ENCODE data around the gene TBC1D22A.

Gene TBC1D22A

DNA sequence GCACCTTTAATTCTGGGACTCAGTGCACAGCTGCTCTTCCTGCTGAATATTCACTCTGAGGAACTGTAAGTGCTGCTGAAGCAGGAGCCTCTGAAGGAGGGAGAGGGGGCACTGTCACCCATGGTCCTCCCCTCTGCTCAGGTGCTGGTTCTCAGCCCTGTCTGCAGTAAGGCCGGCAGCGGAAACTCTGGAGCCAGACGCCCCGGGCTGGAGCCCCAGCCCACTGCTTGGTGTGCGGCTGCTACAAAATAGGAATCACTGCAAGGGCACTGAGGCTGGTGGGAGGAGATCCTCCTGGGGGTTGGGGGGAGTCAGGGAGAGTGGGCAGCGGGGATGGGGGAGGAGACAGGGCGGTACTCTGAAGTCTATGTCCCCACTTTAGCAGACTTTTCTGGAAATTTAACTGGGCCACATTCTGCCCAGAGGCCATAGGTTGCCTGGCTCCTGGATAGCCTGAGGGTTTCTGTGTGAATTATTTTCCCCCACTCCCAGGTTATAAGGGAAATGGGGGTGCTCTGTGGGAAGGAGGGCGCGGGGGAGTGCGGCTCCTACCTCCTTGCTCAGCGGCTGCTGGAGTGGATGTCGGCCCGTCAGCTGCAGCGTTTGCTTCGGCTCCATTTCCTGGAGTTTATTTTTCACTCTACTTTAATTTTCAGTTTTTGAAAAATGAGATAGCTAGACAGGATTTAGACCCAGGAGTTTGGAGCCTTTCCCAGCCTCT is 33.6 kb downstream of the TBC1D22A start:
- Histone ChIP-seq H3K36me3 (ENCODE audit: low read depth) (peaks cover 43% of the 10 kb centered on the region), H3K4me3 (ENCODE audit: severe bottlenecking) (no peak overlapping the region), H3K27me3 (ENCODE audit: insufficient read depth, poor library complexity, severe bottlenecking) (no peaks in the 10 kb centered on the region), H3K4me1 (ENCODE audit: insufficient read depth, poor library complexity, severe bottlenecking) (peaks cover 7% of the 10 kb centered on the region), H3K9me3 (ENCODE audit: severe bottlenecking) (no peaks in the 10 kb centered on the region), H3K27ac (ENCODE audit: poor library complexity, severe bottlenecking) (no peak overlapping the region)
- ATAC-seq (ENCODE audit: low read depth) (no peak), DNase-seq (ENCODE audit: low spot score) (no peak)
- TF ChIP-seq, protein P1, sequence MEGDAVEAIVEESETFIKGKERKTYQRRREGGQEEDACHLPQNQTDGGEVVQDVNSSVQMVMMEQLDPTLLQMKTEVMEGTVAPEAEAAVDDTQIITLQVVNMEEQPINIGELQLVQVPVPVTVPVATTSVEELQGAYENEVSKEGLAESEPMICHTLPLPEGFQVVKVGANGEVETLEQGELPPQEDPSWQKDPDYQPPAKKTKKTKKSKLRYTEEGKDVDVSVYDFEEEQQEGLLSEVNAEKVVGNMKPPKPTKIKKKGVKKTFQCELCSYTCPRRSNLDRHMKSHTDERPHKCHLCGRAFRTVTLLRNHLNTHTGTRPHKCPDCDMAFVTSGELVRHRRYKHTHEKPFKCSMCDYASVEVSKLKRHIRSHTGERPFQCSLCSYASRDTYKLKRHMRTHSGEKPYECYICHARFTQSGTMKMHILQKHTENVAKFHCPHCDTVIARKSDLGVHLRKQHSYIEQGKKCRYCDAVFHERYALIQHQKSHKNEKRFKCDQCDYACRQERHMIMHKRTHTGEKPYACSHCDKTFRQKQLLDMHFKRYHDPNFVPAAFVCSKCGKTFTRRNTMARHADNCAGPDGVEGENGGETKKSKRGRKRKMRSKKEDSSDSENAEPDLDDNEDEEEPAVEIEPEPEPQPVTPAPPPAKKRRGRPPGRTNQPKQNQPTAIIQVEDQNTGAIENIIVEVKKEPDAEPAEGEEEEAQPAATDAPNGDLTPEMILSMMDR (IDR thresholded peaks at IDR 0.05; ENCODE audit: poor library complexity, severe bottlenecking), result no peak

DNA sequence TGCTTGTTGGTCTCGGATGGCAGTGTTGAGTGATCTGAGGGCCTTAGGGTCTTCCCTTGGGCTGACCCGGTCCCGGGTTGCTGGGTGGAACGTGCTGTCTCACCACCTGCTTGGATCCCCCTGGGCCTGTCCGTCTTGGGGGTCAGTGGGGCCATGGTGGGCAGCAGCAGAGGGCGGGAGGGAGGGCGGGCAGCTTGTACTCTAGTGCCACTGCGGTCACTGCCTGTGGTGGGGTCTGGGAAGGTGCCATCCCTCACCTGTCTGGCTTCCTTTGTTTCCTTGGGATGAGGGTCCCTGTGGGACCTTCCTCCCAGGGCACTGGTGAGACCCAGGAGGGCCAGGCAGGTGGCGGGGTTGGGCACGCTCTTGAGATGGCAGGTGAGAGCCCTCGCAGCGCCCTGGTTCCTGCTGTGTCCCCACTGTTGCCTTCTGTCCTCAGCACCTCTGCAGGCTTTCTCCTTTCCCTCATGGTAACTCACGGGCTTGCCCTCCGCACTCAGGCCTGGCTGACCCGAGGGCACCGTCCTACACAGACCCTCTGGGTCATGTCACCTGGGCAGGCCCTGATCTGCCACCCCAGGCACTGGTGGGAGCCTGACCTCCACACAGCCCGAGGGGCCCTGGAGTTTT is 34.2 kb downstream of the TBC1D22A start:
- Histone ChIP-seq H3K27me3 (ENCODE audit: insufficient read depth, poor library complexity, severe bottlenecking) (no peaks in the 10 kb centered on the region), H3K4me3 (ENCODE audit: severe bottlenecking) (no peak overlapping the region), H3K27ac (ENCODE audit: poor library complexity, severe bottlenecking) (no peak overlapping the region), H3K9me3 (ENCODE audit: severe bottlenecking) (no peaks in the 10 kb centered on the region), H3K4me1 (ENCODE audit: insufficient read depth, poor library complexity, severe bottlenecking) (peaks cover under 1% of the 10 kb centered on the region), H3K36me3 (ENCODE audit: low read depth) (peaks cover 44% of the 10 kb centered on the region)
- DNase-seq (ENCODE audit: low spot score), result no peak
- TF ChIP-seq, protein P1 (IDR thresholded peaks at IDR 0.05; ENCODE audit: poor library complexity, severe bottlenecking), result no peak
- no peak for ATAC-seq (ENCODE audit: low read depth)

DNA sequence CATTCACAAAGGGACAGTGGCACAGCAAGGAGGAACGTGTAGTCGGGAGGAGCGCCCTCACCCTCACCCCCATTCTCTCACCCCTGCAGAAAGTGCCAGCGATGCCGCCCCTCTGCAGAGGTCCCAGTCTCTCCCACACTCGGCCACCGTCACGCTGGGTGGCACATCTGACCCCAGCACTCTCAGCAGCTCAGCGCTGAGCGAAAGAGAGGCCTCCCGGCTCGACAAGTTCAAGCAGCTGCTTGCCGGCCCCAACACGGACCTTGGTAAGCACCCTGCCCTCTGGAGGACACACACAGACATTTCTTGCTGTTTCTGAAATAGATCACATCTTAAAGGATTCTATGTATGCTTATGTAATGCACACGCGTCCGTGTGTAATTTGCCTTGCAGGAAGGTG is 34.9 kb downstream of the TBC1D22A start:
- no peak overlapping the region for H3K27ac ChIP-seq (ENCODE audit: poor library complexity, severe bottlenecking)
- no peaks in the 10 kb centered on the region for H3K27me3 ChIP-seq (ENCODE audit: insufficient read depth, poor library complexity, severe bottlenecking)
- no peak overlapping the region for H3K4me3 ChIP-seq (ENCODE audit: severe bottlenecking)
- H3K9me3 ChIP-seq (ENCODE audit: severe bottlenecking), result no peaks in the 10 kb centered on the region
- ATAC-seq (ENCODE audit: low read depth) (peak; percentile 71), DNase-seq (ENCODE audit: low spot score) (peak; percentile 56)
- TF ChIP-seq, protein P1 (IDR thresholded peaks at IDR 0.05; ENCODE audit: poor library complexity, severe bottlenecking), result peak; percentile 47
- peaks cover 44% of the 10 kb centered on the region for H3K36me3 ChIP-seq (ENCODE audit: low read depth)
- H3K4me1 ChIP-seq (ENCODE audit: insufficient read depth, poor library complexity, severe bottlenecking), result no peaks in the 10 kb centered on the region

DNA sequence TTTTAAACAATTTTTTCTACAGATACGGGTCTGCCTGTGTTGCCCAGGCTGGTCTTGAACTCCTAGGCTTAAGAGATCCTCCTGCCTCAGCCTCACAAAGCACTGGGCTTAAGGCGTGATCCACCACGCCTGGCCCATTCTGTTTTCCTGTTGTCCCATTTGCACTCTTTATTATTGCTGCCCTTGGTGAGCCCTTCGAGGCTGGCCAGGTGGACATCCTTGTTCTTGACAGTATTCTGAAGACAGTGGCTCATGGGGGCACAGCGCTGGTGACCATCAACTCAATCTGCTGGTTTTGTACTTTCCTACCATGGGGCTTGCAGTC is 35.6 kb downstream of the TBC1D22A start:
- H3K27ac ChIP-seq (ENCODE audit: poor library complexity, severe bottlenecking), result no peak overlapping the region
- no peaks in the 10 kb centered on the region for H3K4me1 ChIP-seq (ENCODE audit: insufficient read depth, poor library complexity, severe bottlenecking)
- H3K27me3 ChIP-seq (ENCODE audit: insufficient read depth, poor library complexity, severe bottlenecking), result no peaks in the 10 kb centered on the region
- ATAC-seq (ENCODE audit: low read depth), result no peak
- H3K4me3 ChIP-seq (ENCODE audit: severe bottlenecking), result no peak overlapping the region
- no peaks in the 10 kb centered on the region for H3K9me3 ChIP-seq (ENCODE audit: severe bottlenecking)
- DNase-seq (ENCODE audit: low spot score), result no peak
- H3K36me3 ChIP-seq (ENCODE audit: low read depth), result peaks cover 40% of the 10 kb centered on the region
- TF ChIP-seq, protein P1 (IDR thresholded peaks at IDR 0.05; ENCODE audit: poor library complexity, severe bottlenecking), result no peak

Data from RWPE2 (cell line).